IPS DF 19.7 (cell line): ENCODE results near the gene HS3ST3A1.
"Not testable (repeated sequence)": the region's sequence is repeated elsewhere in the genome, so short reads cannot be mapped to it uniquely, and the experiment has no call there.

ENCODE experiments used
- DNase-seq: peaks from one replicate; pipeline ENCODE4 v3.0.0-alpha.2; 2013; ENCODE audit warnings: low read depth, low spot score

Gene HS3ST3A1

DNA sequence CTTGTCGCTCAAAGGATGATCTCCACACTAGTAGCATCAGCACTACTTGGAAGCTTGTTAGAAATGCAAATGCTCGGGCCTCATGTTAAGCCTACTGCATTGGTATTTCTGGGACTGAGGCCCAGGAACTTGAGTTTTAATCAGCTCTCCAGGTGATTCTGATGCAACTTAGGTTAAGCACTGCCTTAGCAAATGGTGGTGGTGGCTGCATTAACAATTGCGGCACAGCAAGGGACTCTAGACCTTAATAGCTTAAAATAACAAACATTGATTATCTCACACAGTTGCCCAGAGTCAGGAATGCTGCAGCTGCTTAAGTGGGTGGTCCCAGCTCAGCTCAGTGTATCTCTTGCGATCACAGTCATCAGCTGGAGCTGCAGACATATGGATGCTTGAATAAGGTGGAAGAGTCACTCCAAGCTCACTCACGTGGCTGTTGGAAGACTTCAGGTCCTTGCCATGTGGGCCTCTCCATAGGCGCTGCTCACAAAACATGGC, 25.8 kb downstream of the HS3ST3A1 start:
- DNase-seq: peak; percentile 94

DNA sequence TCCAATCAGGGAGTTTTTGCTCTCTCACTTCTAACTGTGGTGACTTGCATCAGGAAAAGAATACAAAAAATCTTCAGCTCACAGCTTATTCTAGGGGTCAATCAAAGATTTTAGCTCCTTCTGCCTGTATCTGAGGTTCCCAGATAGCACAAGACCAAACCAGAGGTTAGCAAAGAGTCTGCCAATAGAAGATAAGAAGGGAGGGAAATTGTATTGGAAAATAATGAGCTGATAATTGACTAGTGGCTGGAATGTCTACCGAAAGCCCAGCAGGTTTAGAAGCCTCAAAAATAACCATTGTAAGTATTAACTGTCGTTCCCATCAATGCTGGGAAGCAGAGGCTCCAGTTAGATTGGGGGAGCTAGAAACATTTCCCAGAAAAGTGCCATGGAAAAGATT, 26.3 kb downstream of the HS3ST3A1 start:
- DNase-seq: no peak

DNA sequence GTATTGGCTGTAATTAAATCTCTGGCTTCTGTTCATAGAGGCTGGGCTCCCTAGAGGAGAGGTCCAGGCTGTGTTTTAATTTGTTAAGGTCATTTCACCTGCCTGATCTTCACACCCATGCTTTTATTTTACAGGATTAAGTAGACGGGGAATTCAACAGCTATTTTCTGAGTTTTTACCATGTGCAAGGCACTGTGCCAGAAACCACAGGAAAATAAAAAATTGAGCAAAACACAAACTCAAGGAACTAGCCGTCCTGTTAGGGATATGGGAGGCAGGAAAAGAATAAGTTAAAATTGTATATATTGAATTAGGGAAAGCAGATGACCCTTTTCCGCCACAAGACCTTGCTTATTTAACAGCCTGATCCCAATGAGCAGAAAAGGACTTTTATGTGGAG, 29.1 kb downstream of the HS3ST3A1 start:
- no peak for DNase-seq

DNA sequence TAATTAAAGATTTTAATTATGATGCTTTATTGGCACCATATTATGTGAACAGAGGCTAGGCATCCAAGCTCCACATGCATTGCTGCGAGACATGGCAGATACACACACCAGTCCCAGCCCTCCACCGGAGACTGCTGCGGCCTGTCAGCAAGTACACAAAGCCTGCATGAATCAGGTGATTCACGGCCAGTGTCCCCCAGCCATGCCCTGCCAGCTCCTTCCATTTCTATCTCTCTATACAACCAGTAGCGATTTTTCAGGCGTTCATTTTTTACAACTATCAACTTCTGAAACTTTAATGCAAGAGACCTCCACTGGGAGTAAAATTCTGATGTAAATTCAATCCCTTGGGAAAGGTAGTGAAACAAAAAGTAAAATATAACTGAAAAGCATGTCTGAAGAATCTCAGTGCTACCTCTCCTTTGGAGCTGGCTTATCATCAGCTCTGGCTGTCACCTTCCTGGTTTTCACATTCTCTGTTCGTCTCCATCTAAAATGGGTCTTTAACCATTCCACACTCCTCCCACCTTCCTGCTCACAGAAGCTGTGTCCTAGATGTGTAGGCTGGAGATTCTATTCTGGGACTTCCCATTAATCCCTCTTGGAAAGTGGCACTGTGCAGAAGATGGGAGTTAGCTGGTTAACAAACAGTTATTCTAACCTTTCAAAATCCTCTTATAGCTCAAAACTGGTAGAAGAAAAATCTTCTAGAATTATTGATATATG, 32.2 kb downstream of the HS3ST3A1 start:
- DNase-seq: no peak

DNA sequence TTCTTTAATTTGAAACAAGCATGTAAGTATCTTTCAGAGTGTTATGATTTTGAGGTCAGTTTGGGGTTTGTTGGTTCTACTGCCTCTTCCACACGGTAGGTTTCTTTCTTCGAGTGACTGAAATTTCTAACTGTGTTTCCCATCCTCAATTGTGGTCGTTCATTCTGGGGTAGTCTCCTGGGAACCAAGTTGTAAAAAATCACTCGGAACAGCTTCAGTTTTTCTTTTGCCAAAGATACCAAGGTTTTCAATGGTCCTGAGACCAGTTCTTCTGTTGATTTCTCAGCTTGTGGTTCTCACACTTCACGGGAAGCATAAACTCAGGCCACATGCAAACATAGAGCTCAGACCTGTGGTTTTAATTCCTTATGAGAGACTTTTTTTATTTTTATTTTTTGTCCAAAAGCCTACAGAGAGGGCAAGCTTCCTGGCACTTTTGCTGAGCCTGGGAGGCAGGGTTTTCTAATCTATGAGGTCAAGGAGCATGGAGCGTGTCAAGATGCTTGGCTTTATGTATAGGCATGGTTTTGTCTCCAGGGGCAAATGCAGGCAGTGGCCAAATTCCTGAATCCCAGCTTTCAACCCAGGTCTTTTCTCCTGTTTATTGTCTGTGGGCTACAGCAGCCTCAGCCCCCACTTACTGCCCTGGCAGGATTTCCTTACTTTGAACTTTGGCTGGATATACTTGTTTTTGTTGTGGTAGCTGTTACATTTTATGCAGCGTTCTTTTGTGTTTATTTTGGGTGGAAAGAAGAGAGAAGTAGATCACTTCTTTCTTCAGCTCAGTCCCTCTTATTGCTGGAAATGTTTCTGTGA, 32.9 kb downstream of the HS3ST3A1 start:
- no peak for DNase-seq

- no peak for DNase-seq
Observed at GRCh38 chr17:13563866-13564265, 37.9 kb downstream of the HS3ST3A1 start.

DNA sequence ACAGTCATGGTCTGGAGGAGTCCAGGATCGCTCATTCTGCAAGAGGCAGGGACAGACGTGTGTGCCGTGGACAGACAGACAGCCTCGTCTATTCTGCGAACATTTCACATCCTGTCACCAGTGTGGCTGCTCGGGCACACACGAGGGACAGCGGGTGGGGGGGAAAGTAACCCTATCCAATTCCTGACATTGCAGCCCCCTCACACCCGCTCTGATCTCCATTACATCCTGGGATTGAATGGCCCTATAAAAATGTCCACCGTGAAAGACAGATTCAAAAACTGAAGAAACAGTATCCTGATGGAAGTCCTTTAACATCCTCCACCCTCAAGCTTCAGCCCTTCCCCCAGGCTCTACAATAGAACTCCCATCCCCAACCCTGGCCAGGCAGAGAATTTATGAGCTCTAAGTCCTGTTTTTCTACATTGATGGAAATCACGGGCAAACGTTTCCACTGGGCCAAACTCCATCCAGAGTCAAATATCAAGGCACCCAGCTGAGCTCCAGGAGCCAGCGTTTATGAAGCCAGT, 39.4 kb downstream of the HS3ST3A1 start:
- no peak for DNase-seq

DNA sequence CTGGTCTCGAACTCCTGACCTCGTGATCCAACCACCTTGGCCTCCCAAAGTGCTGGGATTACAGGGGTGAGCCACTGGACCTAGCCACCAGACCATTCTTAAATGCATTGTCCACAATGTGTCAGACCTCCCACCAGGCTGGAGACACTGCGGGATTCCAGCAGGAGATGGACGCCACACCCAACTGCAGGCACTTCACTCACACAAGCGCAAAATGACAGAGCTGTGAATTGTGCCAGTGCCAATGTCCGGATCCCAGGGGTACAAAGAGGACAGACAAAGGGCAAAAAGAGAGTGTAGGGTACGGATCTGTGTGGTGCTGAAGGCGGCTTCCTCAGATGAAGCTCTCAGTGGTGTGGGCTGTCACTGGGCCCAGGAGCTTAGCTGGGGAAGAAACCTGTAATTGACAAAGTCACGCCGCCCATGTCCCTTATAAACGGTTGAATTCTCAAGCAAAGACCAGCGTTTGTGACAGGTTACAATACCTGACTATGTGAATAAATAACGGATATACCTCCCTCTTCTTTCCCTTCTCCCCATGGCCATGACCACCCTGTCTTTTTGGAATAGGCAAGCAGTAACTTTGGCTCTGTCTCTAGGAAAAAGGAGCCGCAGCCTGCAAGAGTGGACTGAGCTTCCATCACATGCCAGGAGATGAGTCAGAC, 40.0 kb downstream of the HS3ST3A1 start:
- DNase-seq: no peak

DNA sequence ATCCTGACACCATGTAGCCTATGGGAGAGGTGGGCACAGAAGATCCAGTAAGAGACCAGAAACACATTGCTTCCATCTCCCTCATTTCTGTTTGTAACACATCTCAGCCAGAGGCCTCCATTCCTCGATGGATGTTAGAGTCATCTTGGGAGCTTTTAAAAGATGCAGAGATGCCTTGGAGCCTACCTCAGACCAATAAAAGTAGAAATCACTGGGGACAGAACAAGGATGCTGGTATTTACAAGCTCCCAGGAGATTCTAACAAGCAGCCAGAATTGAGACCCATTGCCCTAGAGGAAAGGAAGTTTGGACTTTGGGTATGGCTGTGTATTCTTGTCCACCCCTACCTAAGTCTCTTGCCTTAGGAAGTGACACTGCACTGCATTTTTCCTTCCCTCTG, 40.8 kb downstream of the HS3ST3A1 start:
- DNase-seq: no peak

DNA sequence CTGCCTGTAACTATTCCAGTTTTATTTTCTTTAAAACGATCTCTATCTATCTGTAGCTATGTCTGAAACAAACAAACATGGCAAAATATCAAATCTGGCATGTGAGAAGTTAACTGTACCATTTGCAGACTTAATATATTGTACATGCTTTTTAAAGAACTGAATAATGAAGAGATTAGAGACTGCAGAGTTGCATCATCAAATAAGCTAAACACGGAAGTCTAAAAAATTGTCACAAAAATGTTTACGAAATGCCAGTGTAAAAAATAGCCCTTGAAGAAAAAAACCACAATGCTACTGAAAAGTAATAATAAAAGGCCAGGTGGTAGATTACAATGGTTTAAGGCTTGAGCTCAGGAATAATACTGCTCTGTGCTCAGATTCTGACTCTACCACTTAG, 43.1 kb downstream of the HS3ST3A1 start:
- DNase-seq: no peak

GRCh38 chr17:13557077-13557476, 44.7 kb downstream of the HS3ST3A1 start:
- no peak for DNase-seq

GRCh38 chr17:13554231-13554630, 47.5 kb downstream of the HS3ST3A1 start:
- DNase-seq: no peak

DNA sequence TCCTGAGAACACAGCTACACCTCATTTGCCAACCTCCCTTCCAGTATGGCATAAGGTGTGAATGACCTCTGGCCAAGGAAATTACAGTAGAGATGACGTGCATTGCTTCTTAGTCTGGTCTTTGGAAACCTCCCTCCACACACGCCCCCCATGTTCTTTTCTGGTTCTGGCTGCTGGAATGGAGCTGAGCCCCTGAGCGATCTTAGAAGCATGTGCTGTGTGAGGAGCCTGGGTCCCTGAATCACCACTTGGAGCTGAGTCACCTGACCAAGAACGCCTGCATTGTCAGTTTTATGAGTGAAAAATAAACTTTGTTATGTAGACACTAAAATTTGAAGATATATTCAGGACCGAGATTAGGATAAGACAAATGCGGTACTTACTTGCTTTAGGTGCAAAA, 51.4 kb downstream of the HS3ST3A1 start:
- DNase-seq: no peak

DNA sequence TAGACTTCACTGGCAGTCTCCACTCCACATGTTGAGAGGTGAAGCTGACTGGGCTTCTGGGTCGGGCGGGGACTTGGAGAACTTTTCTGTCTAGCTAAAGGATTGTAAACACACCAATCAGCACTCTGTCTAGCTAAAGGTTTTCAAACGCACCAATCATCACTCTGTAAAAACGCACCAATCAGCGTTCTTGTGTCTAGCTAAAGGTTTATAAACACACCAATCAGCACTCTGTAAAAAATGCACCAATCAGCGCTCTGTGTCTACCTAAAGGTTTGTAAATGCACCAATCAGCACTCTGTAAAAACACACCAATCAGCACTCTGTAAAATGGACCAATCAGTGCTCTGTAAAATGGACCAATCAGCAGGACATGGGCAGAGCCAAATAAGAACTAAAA, 53.2 kb downstream of the HS3ST3A1 start:
- DNase-seq: not testable (repeated sequence)

- DNase-seq: no peak
Observed at GRCh38 chr17:13546851-13547250, 54.9 kb downstream of the HS3ST3A1 start.

GRCh38 chr17:13545941-13546340, 55.8 kb downstream of the HS3ST3A1 start:
- DNase-seq: no peak

- no peak for DNase-seq
Observed at GRCh38 chr17:13544765-13545164, 57.0 kb downstream of the HS3ST3A1 start.

- no peak for DNase-seq
Observed at GRCh38 chr17:13544292-13544691, 57.4 kb downstream of the HS3ST3A1 start.

GRCh38 chr17:13542636-13543035, 59.1 kb downstream of the HS3ST3A1 start:
- DNase-seq: no peak

GRCh38 chr17:13541032-13541480, 60.7 kb downstream of the HS3ST3A1 start:
- DNase-seq: no peak

GRCh38 chr17:13540546-13540945, 61.2 kb downstream of the HS3ST3A1 start:
- DNase-seq: no peak

GRCh38 chr17:13539421-13539820, 62.3 kb downstream of the HS3ST3A1 start:
- DNase-seq: no peak
